ENCODE data around the gene ERBB2. TPM values are rescaled to one million over a fixed set of nuclear protein-coding genes. Genes with fewer than 3 reads are reported as not detected.

Gene ERBB2
- total RNA-seq, 1 experiment from 2014 or later = 216 TPM

GRCh38 chr17:39722104-39722503 is 22.2 kb downstream of the ERBB2 start:
- Mint-ChIP-seq H3K4me1 (peaks cover 3 to 8% of the 10 kb centered on the region in 2 experiments), H3K27me3 (ENCODE audit: low read depth) (no peaks in the 10 kb centered on the region; the same call in 1 of the 2 replicates), H3K4me3 (no peak overlapping the region), H3K27ac (no peak overlapping the region), H3K36me3 (ENCODE audit: insufficient read depth in 1 of 3, low read depth in 3 of 3) (peaks cover 72 to 95% (median 84%) of the 10 kb centered on the region in 3 experiments), H3K9me3 (no peaks in the 10 kb centered on the region)
- Histone ChIP-seq H3K4me2 (ENCODE audit: insufficient read depth, insufficient read length, low read length) (no peak overlapping the region), H4K91ac (ENCODE audit: insufficient read length, low read depth, low read length) (no peak overlapping the region), H3K23ac (ENCODE audit: insufficient read length, low read depth, low read length) (no peak overlapping the region), H2BK12ac (ENCODE audit: insufficient read length, low read depth, low read length) (no peak overlapping the region), H3K56ac (ENCODE audit: insufficient read length, low read depth, low read length) (no peak overlapping the region), H4K20me1 (ENCODE audit: control insufficient read depth, insufficient read depth, insufficient read length) (no peaks in the 10 kb centered on the region), H2BK20ac (ENCODE audit: low read depth, low read length, poor library complexity, severe bottlenecking) (no peak overlapping the region), H3K18ac (ENCODE audit: insufficient read length, low read depth, low read length) (no peak overlapping the region), H3K27ac (ENCODE audit: insufficient read length, low read depth, low read length) (no peak overlapping the region), H2BK5ac (ENCODE audit: insufficient read length, low read length) (no peak overlapping the region), H4K5ac (ENCODE audit: insufficient read length, low read depth, low read length) (no peak overlapping the region), H3K4ac (ENCODE audit: low read depth, low read length) (no peak overlapping the region), H2AK5ac (ENCODE audit: insufficient read length, low read length) (no peak overlapping the region), H3K14ac (ENCODE audit: insufficient read depth, low read length) (no peak overlapping the region), H2BK15ac (ENCODE audit: low read depth, low read length) (no peak overlapping the region), H4K8ac (replicated peaks; ENCODE audit: insufficient read length, low read depth, low read length) (no peak overlapping the region), H2BK120ac (ENCODE audit: low read depth, low read length, poor library complexity, severe bottlenecking) (no peak overlapping the region), H3K79me1 (ENCODE audit: insufficient read depth, low read depth, low read length, poor library complexity, severe bottlenecking) (no peaks in the 10 kb centered on the region), H2AFZ (ENCODE audit: low read length) (no peak overlapping the region), H3K79me2 (ENCODE audit: insufficient read depth, low read length) (no peaks in the 10 kb centered on the region), H3K9ac (ENCODE audit: extremely low read depth, insufficient read length, low read length) (no peak overlapping the region), H3K9me3 (ENCODE audit: control insufficient read depth, low read depth, low read length) (no peaks in the 10 kb centered on the region), H3K27me3 (ENCODE audit: insufficient read depth, low read length) (no peaks in the 10 kb centered on the region), H3K4me1 (ENCODE audit: insufficient read depth, low read length) (no peaks in the 10 kb centered on the region), H3T11ph (ENCODE audit: low read length) (no peak overlapping the region), H3K23me2 (ENCODE audit: insufficient read length, low read depth, low read length, poor library complexity, severe bottlenecking) (no peaks in the 10 kb centered on the region)
- no peak for DNase-seq
- TF ChIP-seq CTCF (conservative IDR thresholded peaks at IDR 0.05) = no peak
- no CpG with 5 or more reads among the region's 6 CpGs for WGBS (ENCODE audit: extremely low coverage, insufficient read length, low lambda C conversion rate)
